Measurements from ENCODE around the gene PRRG4.

PRRG4 gene

GRCh38 chr11:32794439-32794838 lies 35.3 kb upstream of the PRRG4 start, which contains the start of gene CCDC73:
Gene CCDC73 (minus strand): TSS chr11:32794662. CDS start chr11:32760243, 34,419 bp downstream.
- Histone ChIP-seq H3K9ac (ENCODE audit: low read length) (no peak within 1 kb of the TSS), H4K91ac (ENCODE audit: low read length) (no peak within 1 kb of the TSS), H3K4me1 (ENCODE audit: control insufficient read depth, insufficient read depth, low read depth, low read length) (no peaks in the 10 kb centered on the region), H3K27me3 (ENCODE audit: control insufficient read depth in 1 of 2, insufficient read depth in 1 of 2, low read length in 2 of 2) (peaks cover 4 to 8% of the 10 kb centered on the region in 2 experiments), H3K18ac (ENCODE audit: low read depth in 1 of 2, low read length in 2 of 2) (no peak within 1 kb of the TSS), H3K79me1 (replicated peaks; ENCODE audit: low read length, poor library complexity, severe bottlenecking) (no peaks in the 10 kb centered on the region), H3K23ac (ENCODE audit: low read length in 2 of 2) (no peak within 1 kb of the TSS), H2BK12ac (ENCODE audit: low read length in 2 of 2) (no peak within 1 kb of the TSS), H3K4ac (ENCODE audit: low read depth in 1 of 2, low read length in 2 of 2) (no peak within 1 kb of the TSS), H3K14ac (ENCODE audit: low read length in 2 of 2) (no peak within 1 kb of the TSS), H3K27ac (ENCODE audit: low read length, poor library complexity, severe bottlenecking) (no peak within 1 kb of the TSS), H3K36me3 (ENCODE audit: control insufficient read depth in 1 of 2, insufficient read depth in 2 of 2, low read depth in 1 of 2, low read length in 2 of 2) (no peaks in the 10 kb centered on the region), H2BK5ac (ENCODE audit: low read depth, low read length, poor library complexity, severe bottlenecking) (no peak within 1 kb of the TSS), H2AK5ac (ENCODE audit: low read length, severe bottlenecking) (no peak within 1 kb of the TSS), H3K4me3 (ENCODE audit: insufficient read depth in 1 of 2, low read depth in 1 of 2, low read length in 2 of 2) (no peak within 1 kb of the TSS), H4K8ac (ENCODE audit: low read length) (no peak within 1 kb of the TSS), H2BK120ac (ENCODE audit: low read depth, low read length) (no peak within 1 kb of the TSS), H2BK15ac (ENCODE audit: low read depth, poor library complexity, severe bottlenecking) (no peak within 1 kb of the TSS), H2AFZ (ENCODE audit: low read depth, low read length) (no peak within 1 kb of the TSS), H3K9me3 (ENCODE audit: control insufficient read depth, low read length) (no peaks in the 10 kb centered on the region), H3K4me2 (ENCODE audit: low read length, poor library complexity, severe bottlenecking) (no peak within 1 kb of the TSS)
- no peak for DNase-seq
- 97% methylated on average over 11 of the region's 12 CpGs for WGBS

- H2BK5ac ChIP-seq (ENCODE audit: low read depth, low read length, poor library complexity, severe bottlenecking), result no peak overlapping the region
- no peak overlapping the region for H3K4ac ChIP-seq (ENCODE audit: low read depth in 1 of 2, low read length in 2 of 2)
- H3K27me3 ChIP-seq (ENCODE audit: control insufficient read depth in 1 of 2, insufficient read depth in 1 of 2, low read length in 2 of 2), result peaks cover 4 to 8% of the 10 kb centered on the region in 2 experiments
- H3K4me2 ChIP-seq (ENCODE audit: low read length, poor library complexity, severe bottlenecking), result no peak overlapping the region
- H3K14ac ChIP-seq (ENCODE audit: low read length in 2 of 2), result no peak overlapping the region
- no peak overlapping the region for H2AK5ac ChIP-seq (ENCODE audit: low read length, severe bottlenecking)
- H2BK12ac ChIP-seq (ENCODE audit: low read length in 2 of 2), result no peak overlapping the region
- no peaks in the 10 kb centered on the region for H3K79me1 ChIP-seq (replicated peaks; ENCODE audit: low read length, poor library complexity, severe bottlenecking)
- WGBS, result 81% methylated on average over 3 of the region's 3 CpGs
- no peaks in the 10 kb centered on the region for H3K9me3 ChIP-seq (ENCODE audit: control insufficient read depth, low read length)
- no peak overlapping the region for H4K91ac ChIP-seq (ENCODE audit: low read length)
- H3K9ac ChIP-seq (ENCODE audit: low read length), result no peak overlapping the region
- no peak for DNase-seq
- H2AFZ ChIP-seq (ENCODE audit: low read depth, low read length), result no peak overlapping the region
- no peak overlapping the region for H4K8ac ChIP-seq (ENCODE audit: low read length)
- no peaks in the 10 kb centered on the region for H3K4me1 ChIP-seq (ENCODE audit: control insufficient read depth, insufficient read depth, low read depth, low read length)
- H2BK15ac ChIP-seq (ENCODE audit: low read depth, poor library complexity, severe bottlenecking), result no peak overlapping the region
- no peak overlapping the region for H3K23ac ChIP-seq (ENCODE audit: low read length in 2 of 2)
- H3K36me3 ChIP-seq (ENCODE audit: control insufficient read depth in 1 of 2, insufficient read depth in 2 of 2, low read depth in 1 of 2, low read length in 2 of 2), result no peaks in the 10 kb centered on the region
- H2BK120ac ChIP-seq (ENCODE audit: low read depth, low read length), result no peak overlapping the region
- no peak overlapping the region for H3K4me3 ChIP-seq (ENCODE audit: insufficient read depth in 1 of 2, low read depth in 1 of 2, low read length in 2 of 2)
- no peak overlapping the region for H3K27ac ChIP-seq (ENCODE audit: low read length, poor library complexity, severe bottlenecking)
- H3K18ac ChIP-seq (ENCODE audit: low read depth in 1 of 2, low read length in 2 of 2), result no peak overlapping the region
These were observed 33.3 kb upstream of the PRRG4 start for GRCh38 chr11:32796425-32796824.

- Histone ChIP-seq H3K9ac (ENCODE audit: low read length) (no peak overlapping the region), H2BK5ac (ENCODE audit: low read depth, low read length, poor library complexity, severe bottlenecking) (no peak overlapping the region), H3K27me3 (ENCODE audit: control insufficient read depth in 1 of 2, insufficient read depth in 1 of 2, low read length in 2 of 2) (no peaks in the 10 kb centered on the region), H4K91ac (ENCODE audit: low read length) (no peak overlapping the region), H2AK5ac (ENCODE audit: low read length, severe bottlenecking) (no peak overlapping the region), H3K79me1 (replicated peaks; ENCODE audit: low read length, poor library complexity, severe bottlenecking) (no peaks in the 10 kb centered on the region), H3K9me3 (ENCODE audit: control insufficient read depth, low read length) (no peaks in the 10 kb centered on the region), H2BK120ac (ENCODE audit: low read depth, low read length) (no peak overlapping the region), H2BK12ac (ENCODE audit: low read length in 2 of 2) (no peak overlapping the region), H3K23ac (ENCODE audit: low read length in 2 of 2) (no peak overlapping the region), H3K4me1 (ENCODE audit: control insufficient read depth, insufficient read depth, low read depth, low read length) (no peaks in the 10 kb centered on the region), H4K8ac (ENCODE audit: low read length) (no peak overlapping the region), H3K36me3 (ENCODE audit: control insufficient read depth in 1 of 2, insufficient read depth in 2 of 2, low read depth in 1 of 2, low read length in 2 of 2) (no peaks in the 10 kb centered on the region), H3K4ac (ENCODE audit: low read depth in 1 of 2, low read length in 2 of 2) (no peak overlapping the region), H3K14ac (ENCODE audit: low read length in 2 of 2) (no peak overlapping the region), H3K4me2 (ENCODE audit: low read length, poor library complexity, severe bottlenecking) (no peak overlapping the region), H3K18ac (ENCODE audit: low read depth in 1 of 2, low read length in 2 of 2) (no peak overlapping the region), H2AFZ (ENCODE audit: low read depth, low read length) (no peak overlapping the region), H2BK15ac (ENCODE audit: low read depth, poor library complexity, severe bottlenecking) (no peak overlapping the region), H3K27ac (ENCODE audit: low read length, poor library complexity, severe bottlenecking) (no peak overlapping the region), H3K4me3 (ENCODE audit: insufficient read depth in 1 of 2, low read depth in 1 of 2, low read length in 2 of 2) (no peak overlapping the region)
- peak; percentile 71 for DNase-seq
- 0% methylated on average over 2 of the region's 3 CpGs for WGBS
These were observed 20.4 kb upstream of the PRRG4 start for GRCh38 chr11:32809313-32809712.

- H3K27me3 ChIP-seq (ENCODE audit: control insufficient read depth in 1 of 2, insufficient read depth in 1 of 2, low read length in 2 of 2), result peaks cover 0 to 3% of the 10 kb centered on the region in 2 experiments
- no peak overlapping the region for H2AFZ ChIP-seq (ENCODE audit: low read depth, low read length)
- no peak overlapping the region for H3K27ac ChIP-seq (ENCODE audit: low read length, poor library complexity, severe bottlenecking)
- no peak overlapping the region for H2AK5ac ChIP-seq (ENCODE audit: low read length, severe bottlenecking)
- H2BK12ac ChIP-seq (ENCODE audit: low read length in 2 of 2), result no peak overlapping the region
- H3K4me2 ChIP-seq (ENCODE audit: low read length, poor library complexity, severe bottlenecking), result no peak overlapping the region
- H3K9ac ChIP-seq (ENCODE audit: low read length), result peak overlapping the region; percentile 44
- H3K23ac ChIP-seq (ENCODE audit: low read length in 2 of 2), result no peak overlapping the region
- no peaks in the 10 kb centered on the region for H3K9me3 ChIP-seq (ENCODE audit: control insufficient read depth, low read length)
- no peak overlapping the region for H3K18ac ChIP-seq (ENCODE audit: low read depth in 1 of 2, low read length in 2 of 2)
- H3K36me3 ChIP-seq (ENCODE audit: control insufficient read depth in 1 of 2, insufficient read depth in 2 of 2, low read depth in 1 of 2, low read length in 2 of 2), result no peaks in the 10 kb centered on the region
- no peak overlapping the region for H3K4ac ChIP-seq (ENCODE audit: low read depth in 1 of 2, low read length in 2 of 2)
- H3K4me3 ChIP-seq (ENCODE audit: insufficient read depth in 1 of 2, low read depth in 1 of 2, low read length in 2 of 2), result no peak overlapping the region
- no peak overlapping the region for H2BK5ac ChIP-seq (ENCODE audit: low read depth, low read length, poor library complexity, severe bottlenecking)
- H4K8ac ChIP-seq (ENCODE audit: low read length), result no peak overlapping the region
- H3K4me1 ChIP-seq (ENCODE audit: control insufficient read depth, insufficient read depth, low read depth, low read length), result no peaks in the 10 kb centered on the region
- no peak overlapping the region for H2BK15ac ChIP-seq (ENCODE audit: low read depth, poor library complexity, severe bottlenecking)
- H4K91ac ChIP-seq (ENCODE audit: low read length), result no peak overlapping the region
- no peak overlapping the region for H2BK120ac ChIP-seq (ENCODE audit: low read depth, low read length)
- WGBS, result 80% methylated on average over 3 of the region's 4 CpGs
- DNase-seq, result no peak
- H3K14ac ChIP-seq (ENCODE audit: low read length in 2 of 2), result no peak overlapping the region
- no peaks in the 10 kb centered on the region for H3K79me1 ChIP-seq (replicated peaks; ENCODE audit: low read length, poor library complexity, severe bottlenecking)
These were observed 12.4 kb upstream of the PRRG4 start for GRCh38 chr11:32817181-32817851.
